Measurements from ENCODE around the gene HSPA1B.
"Not testable (repeated sequence)": the region's sequence is repeated elsewhere in the genome, so short reads cannot be mapped to it uniquely, and the experiment has no call there.

- TF ChIP-seq SP1 (IDR thresholded peaks at IDR 0.05); HDGF (IDR thresholded peaks at IDR 0.05; ENCODE audit: borderline replicate concordance); FOXK2 (IDR thresholded peaks at IDR 0.05); PKNOX1 (IDR thresholded peaks at IDR 0.05); FOXA1 (IDR thresholded peaks at IDR 0.05); ZNF384 (IDR thresholded peaks at IDR 0.05): not testable (repeated sequence)
These were observed 24.6 kb downstream of the HSPA1B start for GRCh38 chr6:31851980-31852718.
